Neural progenitor cell (in vitro differentiated cells): Measurements from ENCODE around the gene COMTD1.

ENCODE experiments used
- CTCF ChIP-seq: fragments of 200-600 bp; sonication (generic); IDR thresholded peaks from 2 replicates; pipeline ENCODE4 v1.5.1; 2017; ENCODE audit warnings: antibody characterized with exemption, mild to moderate bottlenecking
- EZH2 ChIP-seq: fragments of 200-600 bp; sonication (generic); IDR thresholded peaks from 2 replicates; pipeline ENCODE4 v1.6.1; 2017; ENCODE audit warnings: antibody characterized with exemption, mild to moderate bottlenecking, moderate library complexity
- EZH2phosphoT487 ChIP-seq: fragments of 200-600 bp; sonication (generic); IDR thresholded peaks from 2 replicates; pipeline ENCODE4 v1.6.1; 2017; ENCODE audit warnings: antibody characterized with exemption

- TF ChIP-seq CTCF: no peak
- TF ChIP-seq EZH2: no peak
- no peak for TF ChIP-seq EZH2phosphoT487
Measured at GRCh38 chr10:75244487-75245353, 9.0 kb upstream of the COMTD1 start.
